Hepatocyte (in vitro differentiated cells): ENCODE measurements around the gene RABGGTA. TPM values are rescaled to one million over a fixed set of nuclear protein-coding genes. Genes with fewer than 3 reads are reported as not detected.

Experiments used
- DNase-seq: peaks from one replicate; pipeline ENCODE4 v3.0.0-alpha.2; 2016; ENCODE audit warnings: low spot score
- H2AFZ ChIP-seq: fragments of 200-600 bp; sonication (generic); 2 replicates; pipeline ENCODE4 v1.6.0; 2016; ENCODE audit warnings: antibody characterized with exemption, mild to moderate bottlenecking
- H3K27ac ChIP-seq: fragments of 200-600 bp; sonication (generic); 2 replicates; pipeline ENCODE4 v1.5.1; 2016; ENCODE audit warnings: mild to moderate bottlenecking
- H3K27me3 ChIP-seq: fragments of 200-600 bp; sonication (generic); 2 replicates; pipeline ENCODE4 v1.6.1; 2016
- H3K36me3 ChIP-seq: fragments of 200-600 bp; sonication (generic); replicated peaks from 2 replicates; pipeline ENCODE4 v1.5.1; 2016; ENCODE audit warnings: low read depth; ENCODE audit not compliant: insufficient read depth
- H3K4me1 ChIP-seq: fragments of 200-600 bp; sonication (generic); 2 replicates; pipeline ENCODE4 v1.5.1; 2016; ENCODE audit warnings: mild to moderate bottlenecking, moderate library complexity; ENCODE audit not compliant: insufficient read depth
- H3K4me2 ChIP-seq: fragments of 200-600 bp; sonication (generic); 2 replicates; pipeline ENCODE4 v1.6.0; 2016
- H3K4me3 ChIP-seq: fragments of 200-600 bp; sonication (generic); 2 replicates; pipeline ENCODE4 v1.5.1; 2016; ENCODE audit warnings: mild to moderate bottlenecking
- H3K79me2 ChIP-seq: fragments of 200-600 bp; sonication (generic); 2 replicates; pipeline ENCODE4 v1.6.0; 2017; ENCODE audit warnings: mild to moderate bottlenecking
- H3K9me2 ChIP-seq: fragments of 200-600 bp; sonication (generic); replicated peaks from 2 replicates; pipeline ENCODE4 v1.6.0; 2017; ENCODE audit warnings: mild to moderate bottlenecking; ENCODE audit not compliant: insufficient read depth
- H3K9me3 ChIP-seq: fragments of 200-600 bp; sonication (generic); 2 replicates; pipeline ENCODE4 v1.5.1; 2016; ENCODE audit warnings: low read depth, mild to moderate bottlenecking
- H4K20me1 ChIP-seq: fragments of 200-600 bp; sonication (generic); 2 replicates; pipeline ENCODE4 v1.6.0; 2016; ENCODE audit warnings: mild to moderate bottlenecking; ENCODE audit not compliant: insufficient read depth, poor library complexity, severe bottlenecking
- CTCF ChIP-seq: fragments of 200-600 bp; sonication (generic); IDR thresholded peaks from 2 replicates; pipeline ENCODE4 v1.5.1; 2016; ENCODE audit warnings: antibody characterized with exemption, mild to moderate bottlenecking; ENCODE audit not compliant: poor library complexity
- EZH2 ChIP-seq: fragments of 200-600 bp; sonication (generic); IDR thresholded peaks from 2 replicates; pipeline ENCODE4 v1.6.1; 2016; ENCODE audit warnings: antibody characterized with exemption, mild to moderate bottlenecking, borderline replicate concordance
- EZH2phosphoT487 ChIP-seq: fragments of 200-600 bp; sonication (generic); IDR thresholded peaks from one replicate; pipeline ENCODE4 v1.6.1; 2018; ENCODE audit warnings: antibody characterized with exemption, mild to moderate bottlenecking, low read depth, moderate library complexity; ENCODE audit not compliant: unreplicated experiment, severe bottlenecking
- WGBS: methylation state at CpG from one replicate; pipeline ENCODE4 v1.1.6; 2016; ENCODE audit warnings: low lambda C conversion rate; ENCODE audit errors: missing lambda C conversion rate; 5-methylcytosine and 5-hydroxymethylcytosine counted together
- polyA plus RNA-seq: library from polyadenylated mRNA; unstranded; fragments of >200 nt; fragmentation: Nextera tagmentation; extraction: Ambion mirVana; gene quantifications from 2 replicates; pipeline ENCODE4 v1.2.1, GENCODE V29; 2016
- total RNA-seq: library from RNA; depleted of rRNA; stranded (reverse); fragments of >200 nt; gene quantifications from 2 replicates; pipeline ENCODE4 v1.2.3, GENCODE V29; 2014

RABGGTA gene
- total and polyA plus RNA-seq, 2 experiments from 2014 or later = 18.2 to 36.0 TPM

- H2AFZ ChIP-seq = no peak overlapping the region
- 96% methylated on average over 19 of the region's 19 CpGs for WGBS
- H3K36me3 ChIP-seq = no peaks in the 10 kb centered on the region
Observed at GRCh38 chr14:24261969-24262327, 9.4 kb downstream of the RABGGTA start.

GRCh38 chr14:24261256-24261968 lies 10.0 kb downstream of the RABGGTA start:
- Histone ChIP-seq H4K20me1 (no peaks in the 10 kb centered on the region), H3K9me3 (no peaks in the 10 kb centered on the region), H3K79me2 (no peaks in the 10 kb centered on the region), H3K9me2 (no peaks in the 10 kb centered on the region), H3K27ac (no peak overlapping the region), H3K4me3 (no peak overlapping the region), H3K4me2 (no peak overlapping the region), H3K4me1 (no peaks in the 10 kb centered on the region), H3K36me3 (no peaks in the 10 kb centered on the region), H3K27me3 (no peaks in the 10 kb centered on the region), H2AFZ (no peak overlapping the region)
- WGBS = 94% methylated on average over 20 of the region's 20 CpGs
- no peak for DNase-seq
- TF ChIP-seq EZH2phosphoT487 = no peak
- TF ChIP-seq EZH2 = no peak
- no peak for TF ChIP-seq CTCF

More at GRCh38 chr14:24261969-24262327, 9.4 kb downstream of the RABGGTA start:
- Histone ChIP-seq H3K9me2 (no peaks in the 10 kb centered on the region), H3K9me3 (no peaks in the 10 kb centered on the region), H4K20me1 (no peaks in the 10 kb centered on the region), H3K4me2 (no peak overlapping the region), H3K27me3 (no peaks in the 10 kb centered on the region), H3K4me3 (no peak overlapping the region), H3K79me2 (no peaks in the 10 kb centered on the region), H3K4me1 (no peaks in the 10 kb centered on the region), H3K27ac (no peak overlapping the region)
- DNase-seq = no peak
- no peak for TF ChIP-seq EZH2
- no peak for TF ChIP-seq CTCF
- no peak for TF ChIP-seq EZH2phosphoT487

GRCh38 chr14:24260780-24261157 lies 10.6 kb downstream of the RABGGTA start:
- H3K27ac ChIP-seq = no peak overlapping the region
- 90% methylated on average over 4 of the region's 4 CpGs for WGBS

More at GRCh38 chr14:24260780-24261157, 10.6 kb downstream of the RABGGTA start:
- no peaks in the 10 kb centered on the region for H3K9me2 ChIP-seq
- DNase-seq = no peak
- no peaks in the 10 kb centered on the region for H3K36me3 ChIP-seq
- no peak overlapping the region for H3K4me3 ChIP-seq
- no peaks in the 10 kb centered on the region for H3K4me1 ChIP-seq
- H4K20me1 ChIP-seq = no peaks in the 10 kb centered on the region
- TF ChIP-seq EZH2 (no peak), CTCF (no peak), EZH2phosphoT487 (no peak)
- no peaks in the 10 kb centered on the region for H3K9me3 ChIP-seq
- no peaks in the 10 kb centered on the region for H3K27me3 ChIP-seq
- no peaks in the 10 kb centered on the region for H3K79me2 ChIP-seq
- H2AFZ ChIP-seq = no peak overlapping the region
- no peak overlapping the region for H3K4me2 ChIP-seq
